BE2C (cell line): ENCODE measurements around the gene MAOB.

ENCODE experiments used
- DNase-seq: peaks from one replicate; pipeline ENCODE4 v3.0.0-alpha.2; 2020
- H3K27me3 ChIP-seq: fragments of 250-450 bp; sonication (Bioruptor Pico); 2 replicates; pipeline ENCODE4 v1.5.1; 2020; ENCODE audit warnings: mild to moderate bottlenecking
- H3K36me3 ChIP-seq: fragments of 250-450 bp; sonication (Bioruptor Pico); 2 replicates; pipeline ENCODE4 v1.5.1; 2020; ENCODE audit warnings: mild to moderate bottlenecking
- H3K4me1 ChIP-seq: fragments of 250-450 bp; sonication (Bioruptor Pico); 2 replicates; pipeline ENCODE4 v1.5.1; 2020
- H3K4me3 ChIP-seq: 2 replicates; pipeline ENCODE4 v1.5.1; 2011; ENCODE audit warnings: low read depth, low read length
- H3K9me3 ChIP-seq: fragments of 250-450 bp; sonication (Bioruptor Pico); 2 replicates; pipeline ENCODE4 v1.5.1; 2020
- CTCF ChIP-seq: IDR thresholded peaks from 2 replicates; pipeline ENCODE4 v1.5.1; 2012; ENCODE audit warnings: mild to moderate bottlenecking, low read depth, low read length

MAOB gene

GRCh38 chrX:43718956-43719355 lies 163.3 kb downstream of the MAOB start:
- Histone ChIP-seq H3K36me3 (no peaks in the 10 kb centered on the region), H3K4me1 (no peaks in the 10 kb centered on the region), H3K4me3 (no peak overlapping the region), H3K27me3 (no peaks in the 10 kb centered on the region), H3K9me3 (no peaks in the 10 kb centered on the region)
- TF ChIP-seq CTCF: no peak
- DNase-seq: no peak

- Histone ChIP-seq H3K4me1 (no peaks in the 10 kb centered on the region), H3K9me3 (no peaks in the 10 kb centered on the region), H3K4me3 (no peak overlapping the region), H3K27me3 (no peaks in the 10 kb centered on the region), H3K36me3 (no peaks in the 10 kb centered on the region)
- no peak for DNase-seq
- no peak for TF ChIP-seq CTCF
Observed at GRCh38 chrX:43718546-43718945, 163.7 kb downstream of the MAOB start.

- no peaks in the 10 kb centered on the region for H3K36me3 ChIP-seq
- no peaks in the 10 kb centered on the region for H3K4me1 ChIP-seq
- no peak for TF ChIP-seq CTCF
- H3K27me3 ChIP-seq: no peaks in the 10 kb centered on the region
- no peak for DNase-seq
- H3K4me3 ChIP-seq: no peak overlapping the region
- no peaks in the 10 kb centered on the region for H3K9me3 ChIP-seq
Observed at GRCh38 chrX:43718081-43718480, 164.2 kb downstream of the MAOB start.

- no peak for DNase-seq
- TF ChIP-seq CTCF: no peak
- no peaks in the 10 kb centered on the region for H3K36me3 ChIP-seq
- H3K4me3 ChIP-seq: no peak overlapping the region
- no peaks in the 10 kb centered on the region for H3K27me3 ChIP-seq
- no peaks in the 10 kb centered on the region for H3K4me1 ChIP-seq
- H3K9me3 ChIP-seq: no peaks in the 10 kb centered on the region
Observed at GRCh38 chrX:43717161-43717560, 165.1 kb downstream of the MAOB start.

GRCh38 chrX:43716696-43717095 lies 165.6 kb downstream of the MAOB start:
- no peaks in the 10 kb centered on the region for H3K36me3 ChIP-seq
- no peak overlapping the region for H3K4me3 ChIP-seq
- no peaks in the 10 kb centered on the region for H3K4me1 ChIP-seq
- no peaks in the 10 kb centered on the region for H3K9me3 ChIP-seq
- no peak for DNase-seq
- no peak for TF ChIP-seq CTCF
- no peaks in the 10 kb centered on the region for H3K27me3 ChIP-seq
